ENCODE results near the gene MMS22L.

MMS22L gene

GRCh38 chr6:97215157-97215769 lies 67.8 kb downstream of the MMS22L start:
- H3K27me3 ChIP-seq (ENCODE audit: control insufficient read depth, insufficient read depth, low read length): no peaks in the 10 kb centered on the region
- H3K9me3 ChIP-seq (ENCODE audit: control insufficient read depth, low read length): no peaks in the 10 kb centered on the region
- no peaks in the 10 kb centered on the region for H3K4me1 ChIP-seq (ENCODE audit: control insufficient read depth, insufficient read depth, low read length)
- H3K9ac ChIP-seq (ENCODE audit: low read length): no peak overlapping the region
- H3K4me3 ChIP-seq (ENCODE audit: low read length): no peak overlapping the region
- H3K36me3 ChIP-seq (ENCODE audit: control insufficient read depth, insufficient read depth, low read length): no peaks in the 10 kb centered on the region

GRCh38 chr6:97214671-97215070 lies 68.3 kb downstream of the MMS22L start:
- Histone ChIP-seq H3K27me3 (ENCODE audit: control insufficient read depth, insufficient read depth, low read length) (no peaks in the 10 kb centered on the region), H3K4me3 (ENCODE audit: low read length) (no peak overlapping the region), H3K36me3 (ENCODE audit: control insufficient read depth, insufficient read depth, low read length) (no peaks in the 10 kb centered on the region), H3K9ac (ENCODE audit: low read length) (no peak overlapping the region), H3K4me1 (ENCODE audit: control insufficient read depth, insufficient read depth, low read length) (no peaks in the 10 kb centered on the region), H3K9me3 (ENCODE audit: control insufficient read depth, low read length) (no peaks in the 10 kb centered on the region)

GRCh38 chr6:97207383-97207782 lies 75.6 kb downstream of the MMS22L start:
- no peaks in the 10 kb centered on the region for H3K4me1 ChIP-seq (ENCODE audit: control insufficient read depth, insufficient read depth, low read length)
- H3K27me3 ChIP-seq (ENCODE audit: control insufficient read depth, insufficient read depth, low read length): no peaks in the 10 kb centered on the region
- no peak overlapping the region for H3K4me3 ChIP-seq (ENCODE audit: low read length)
- H3K9me3 ChIP-seq (ENCODE audit: control insufficient read depth, low read length): no peaks in the 10 kb centered on the region
- no peaks in the 10 kb centered on the region for H3K36me3 ChIP-seq (ENCODE audit: control insufficient read depth, insufficient read depth, low read length)
- no peak overlapping the region for H3K9ac ChIP-seq (ENCODE audit: low read length)

GRCh38 chr6:97205966-97206365 lies 77.0 kb downstream of the MMS22L start:
- no peaks in the 10 kb centered on the region for H3K36me3 ChIP-seq (ENCODE audit: control insufficient read depth, insufficient read depth, low read length)
- H3K9ac ChIP-seq (ENCODE audit: low read length): no peak overlapping the region
- no peaks in the 10 kb centered on the region for H3K9me3 ChIP-seq (ENCODE audit: control insufficient read depth, low read length)
- H3K4me1 ChIP-seq (ENCODE audit: control insufficient read depth, insufficient read depth, low read length): no peaks in the 10 kb centered on the region
- no peaks in the 10 kb centered on the region for H3K27me3 ChIP-seq (ENCODE audit: control insufficient read depth, insufficient read depth, low read length)
- H3K4me3 ChIP-seq (ENCODE audit: low read length): no peak overlapping the region

- no peaks in the 10 kb centered on the region for H3K36me3 ChIP-seq (ENCODE audit: control insufficient read depth, insufficient read depth, low read length)
- no peaks in the 10 kb centered on the region for H3K27me3 ChIP-seq (ENCODE audit: control insufficient read depth, insufficient read depth, low read length)
- no peak overlapping the region for H3K9ac ChIP-seq (ENCODE audit: low read length)
- no peaks in the 10 kb centered on the region for H3K9me3 ChIP-seq (ENCODE audit: control insufficient read depth, low read length)
- no peaks in the 10 kb centered on the region for H3K4me1 ChIP-seq (ENCODE audit: control insufficient read depth, insufficient read depth, low read length)
- no peak overlapping the region for H3K4me3 ChIP-seq (ENCODE audit: low read length)
These were observed 79.7 kb downstream of the MMS22L start for GRCh38 chr6:97203343-97203742.

GRCh38 chr6:97198046-97198565 lies 84.9 kb downstream of the MMS22L start:
- Histone ChIP-seq H3K27me3 (ENCODE audit: control insufficient read depth, insufficient read depth, low read length) (no peaks in the 10 kb centered on the region), H3K9me3 (ENCODE audit: control insufficient read depth, low read length) (no peaks in the 10 kb centered on the region), H3K4me1 (ENCODE audit: control insufficient read depth, insufficient read depth, low read length) (no peaks in the 10 kb centered on the region), H3K4me3 (ENCODE audit: low read length) (no peak overlapping the region), H3K36me3 (ENCODE audit: control insufficient read depth, insufficient read depth, low read length) (no peaks in the 10 kb centered on the region), H3K9ac (ENCODE audit: low read length) (no peak overlapping the region)

- H3K9me3 ChIP-seq (ENCODE audit: control insufficient read depth, low read length): no peaks in the 10 kb centered on the region
- no peak overlapping the region for H3K9ac ChIP-seq (ENCODE audit: low read length)
- H3K27me3 ChIP-seq (ENCODE audit: control insufficient read depth, insufficient read depth, low read length): no peaks in the 10 kb centered on the region
- no peaks in the 10 kb centered on the region for H3K36me3 ChIP-seq (ENCODE audit: control insufficient read depth, insufficient read depth, low read length)
- no peaks in the 10 kb centered on the region for H3K4me1 ChIP-seq (ENCODE audit: control insufficient read depth, insufficient read depth, low read length)
- no peak overlapping the region for H3K4me3 ChIP-seq (ENCODE audit: low read length)
These were observed 87.9 kb downstream of the MMS22L start for GRCh38 chr6:97195117-97195516.

- Histone ChIP-seq H3K9me3 (ENCODE audit: control insufficient read depth, low read length) (no peaks in the 10 kb centered on the region), H3K27me3 (ENCODE audit: control insufficient read depth, insufficient read depth, low read length) (no peaks in the 10 kb centered on the region), H3K4me1 (ENCODE audit: control insufficient read depth, insufficient read depth, low read length) (peaks cover 4% of the 10 kb centered on the region), H3K36me3 (ENCODE audit: control insufficient read depth, insufficient read depth, low read length) (no peaks in the 10 kb centered on the region), H3K9ac (ENCODE audit: low read length) (no peak overlapping the region), H3K4me3 (ENCODE audit: low read length) (no peak overlapping the region)
These were observed 93.2 kb downstream of the MMS22L start for GRCh38 chr6:97189767-97190166.

- peaks cover 4% of the 10 kb centered on the region for H3K4me1 ChIP-seq (ENCODE audit: control insufficient read depth, insufficient read depth, low read length)
- no peaks in the 10 kb centered on the region for H3K36me3 ChIP-seq (ENCODE audit: control insufficient read depth, insufficient read depth, low read length)
- no peak overlapping the region for H3K4me3 ChIP-seq (ENCODE audit: low read length)
- no peaks in the 10 kb centered on the region for H3K9me3 ChIP-seq (ENCODE audit: control insufficient read depth, low read length)
- H3K9ac ChIP-seq (ENCODE audit: low read length): no peak overlapping the region
- H3K27me3 ChIP-seq (ENCODE audit: control insufficient read depth, insufficient read depth, low read length): no peaks in the 10 kb centered on the region
These were observed 95.1 kb downstream of the MMS22L start for GRCh38 chr6:97187951-97188350.

- Histone ChIP-seq H3K4me1 (ENCODE audit: control insufficient read depth, insufficient read depth, low read length) (peaks cover 4% of the 10 kb centered on the region), H3K27me3 (ENCODE audit: control insufficient read depth, insufficient read depth, low read length) (no peaks in the 10 kb centered on the region), H3K36me3 (ENCODE audit: control insufficient read depth, insufficient read depth, low read length) (no peaks in the 10 kb centered on the region), H3K9me3 (ENCODE audit: control insufficient read depth, low read length) (no peaks in the 10 kb centered on the region), H3K9ac (ENCODE audit: low read length) (no peak overlapping the region), H3K4me3 (ENCODE audit: low read length) (no peak overlapping the region)
These were observed 96.5 kb downstream of the MMS22L start for GRCh38 chr6:97186416-97186999.

- Histone ChIP-seq H3K36me3 (ENCODE audit: control insufficient read depth, insufficient read depth, low read length) (no peaks in the 10 kb centered on the region), H3K4me1 (ENCODE audit: control insufficient read depth, insufficient read depth, low read length) (no peaks in the 10 kb centered on the region), H3K9me3 (ENCODE audit: control insufficient read depth, low read length) (no peaks in the 10 kb centered on the region), H3K9ac (ENCODE audit: low read length) (no peak overlapping the region), H3K27me3 (ENCODE audit: control insufficient read depth, insufficient read depth, low read length) (no peaks in the 10 kb centered on the region), H3K4me3 (ENCODE audit: low read length) (no peak overlapping the region)
These were observed 105.1 kb downstream of the MMS22L start for GRCh38 chr6:97177905-97178304.

- no peaks in the 10 kb centered on the region for H3K9me3 ChIP-seq (ENCODE audit: control insufficient read depth, low read length)
- no peaks in the 10 kb centered on the region for H3K36me3 ChIP-seq (ENCODE audit: control insufficient read depth, insufficient read depth, low read length)
- H3K4me1 ChIP-seq (ENCODE audit: control insufficient read depth, insufficient read depth, low read length): no peaks in the 10 kb centered on the region
- H3K27me3 ChIP-seq (ENCODE audit: control insufficient read depth, insufficient read depth, low read length): no peaks in the 10 kb centered on the region
- no peak overlapping the region for H3K9ac ChIP-seq (ENCODE audit: low read length)
- H3K4me3 ChIP-seq (ENCODE audit: low read length): no peak overlapping the region
These were observed 106.5 kb downstream of the MMS22L start for GRCh38 chr6:97176468-97176867.
